HL-60/S4 treated with retinoic acid at 250 ng/mL for 4 days and 3 days (cell line): Measurements from ENCODE around the gene SOX21.

Experiments
- in situ Hi-C: fragments of 300-500 bp; cut with MboI; formaldehyde crosslinking; loops from 2 replicates; pipeline ENCODE4 v1.7.0; 2022; ENCODE audit warnings: low sequenced_read_pairs

The SOX21 gene

DNA sequence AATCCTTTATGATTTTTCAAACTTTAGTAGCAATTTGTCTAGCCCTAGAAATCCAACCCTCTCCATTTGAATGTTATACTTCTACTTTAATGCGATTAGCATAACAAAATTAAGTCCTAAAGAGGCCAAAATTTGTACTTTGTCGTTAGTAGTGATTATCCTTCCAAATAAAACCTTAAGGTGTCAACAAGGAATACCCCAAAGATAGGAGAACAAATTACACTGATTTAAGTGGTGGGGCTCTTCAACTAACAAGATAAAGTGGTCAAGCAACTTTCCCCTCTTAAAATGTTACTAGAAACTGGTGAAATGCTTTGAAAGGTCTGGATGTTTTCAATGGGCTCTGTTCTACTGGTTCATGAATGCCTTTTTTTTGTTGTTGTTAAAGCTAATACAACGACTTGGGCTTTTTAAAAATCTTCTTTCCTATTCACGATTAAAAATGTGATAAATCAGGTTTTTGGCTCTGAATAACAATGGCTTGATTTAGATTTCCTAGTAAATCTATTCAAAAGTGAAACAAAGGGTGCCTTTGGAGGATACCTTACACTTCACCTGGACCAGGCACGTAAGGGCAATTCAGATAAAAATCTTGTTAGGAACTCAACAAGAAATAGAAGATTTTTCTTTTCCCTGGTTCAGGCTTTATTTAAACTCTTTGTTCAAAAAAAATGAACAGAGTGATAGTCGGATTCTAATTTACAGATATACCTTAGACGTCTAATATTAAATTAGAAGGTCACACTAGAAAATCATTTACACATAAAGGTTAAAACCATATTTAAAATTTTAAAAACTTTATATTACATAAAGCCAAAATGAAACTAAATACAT, 3.1 kb downstream of the SOX21 start:
- in situ Hi-C loops: no loop called here

DNA sequence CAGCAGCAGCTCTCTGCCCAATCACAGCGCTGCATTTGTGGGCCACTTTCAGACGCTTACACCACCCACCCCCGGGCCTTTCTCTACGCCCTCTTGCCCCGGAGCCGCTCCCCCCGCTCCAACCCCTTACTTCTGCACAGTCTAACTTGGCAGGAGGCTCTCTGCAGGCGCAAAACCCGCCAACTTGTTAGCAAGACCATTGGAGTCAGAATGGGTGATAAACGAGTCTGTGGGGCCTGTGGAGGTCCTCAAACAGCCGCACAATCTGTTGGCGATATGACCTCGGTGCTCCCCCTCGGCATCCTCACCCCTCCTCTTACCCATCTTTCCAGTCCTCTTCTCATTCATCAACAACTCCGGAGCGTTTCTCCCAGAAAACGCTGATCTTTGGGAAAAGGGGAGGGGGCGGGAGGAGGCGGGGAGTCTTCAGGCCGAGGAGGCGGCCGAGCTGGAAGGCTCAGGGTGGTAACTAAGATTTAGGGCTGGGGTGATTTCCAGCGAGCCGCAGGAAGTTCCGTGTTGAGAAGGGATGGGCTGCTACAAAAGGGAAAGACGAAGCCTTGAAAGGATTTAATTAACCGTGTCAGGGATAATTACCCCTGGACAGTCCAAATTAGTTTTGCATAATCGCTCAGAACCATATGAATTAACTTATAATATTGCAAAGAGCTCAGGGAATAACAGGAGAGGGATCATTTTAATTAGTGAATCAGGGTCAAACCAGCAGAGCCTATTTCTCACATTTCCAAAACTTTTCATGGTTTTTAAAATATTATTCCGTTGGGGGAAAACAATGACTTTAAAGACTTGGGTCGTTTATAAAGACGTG, 4.1 kb downstream of the SOX21 start:
- in situ Hi-C loops: no loop called here

DNA sequence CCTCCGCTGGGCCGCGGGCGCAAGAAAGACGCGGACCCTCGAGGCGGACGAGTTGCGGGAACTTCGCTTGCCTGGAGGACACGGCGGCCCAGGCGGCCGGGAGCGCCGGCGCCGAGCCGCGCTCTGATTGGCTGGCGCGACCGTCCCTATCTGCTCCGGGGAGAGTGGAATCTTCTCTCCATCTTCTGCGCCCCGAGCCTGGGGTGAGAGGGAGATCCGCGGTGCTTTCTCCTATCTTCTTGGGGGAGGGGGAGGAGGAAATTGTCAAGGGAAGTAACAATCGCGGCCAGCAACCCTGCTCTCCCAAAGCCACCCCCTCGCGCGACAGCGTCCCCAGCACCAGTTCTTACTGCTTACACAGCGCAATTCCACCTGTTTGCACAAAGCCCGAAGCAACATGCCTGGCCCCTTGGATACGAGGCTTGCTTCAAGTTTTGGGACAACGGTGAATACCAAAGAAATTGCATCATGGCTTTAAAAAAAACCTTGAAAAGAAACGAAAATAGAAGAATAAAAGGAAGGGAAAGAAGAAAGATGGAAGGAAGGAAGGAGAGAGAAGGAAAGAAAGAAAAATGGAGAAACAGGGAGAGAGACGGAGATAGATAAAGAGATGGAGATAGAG, 4.8 kb downstream of the SOX21 start:
- in situ Hi-C loops: no loop called here

DNA sequence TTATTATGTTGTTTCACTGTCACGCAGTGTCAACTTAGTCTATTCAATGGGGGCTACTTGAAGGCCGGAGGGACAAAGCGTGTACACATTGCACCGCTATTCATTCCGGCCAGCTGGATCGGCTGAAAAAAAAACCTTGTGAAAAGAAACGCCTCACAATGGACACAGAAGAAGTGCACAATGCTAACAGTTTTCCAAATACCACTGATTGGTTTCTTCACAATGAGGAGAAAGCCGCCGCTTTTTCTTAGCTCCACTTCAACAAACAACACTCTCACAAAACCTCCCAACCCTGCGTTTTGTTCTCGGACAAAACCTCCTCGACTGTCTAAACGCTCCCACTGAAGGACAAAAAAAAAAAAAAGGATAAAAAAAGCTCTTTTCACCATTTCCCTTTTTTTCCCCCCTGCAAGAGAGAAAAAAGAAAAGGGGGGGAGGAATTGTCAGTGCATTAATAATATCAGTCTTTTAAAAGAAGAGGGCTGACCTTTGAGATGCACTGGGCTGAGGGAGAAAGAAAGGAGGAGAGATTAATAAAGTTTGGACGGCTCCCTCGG, 5.4 kb downstream of the SOX21 start:
- in situ Hi-C loops: no loop called here

DNA sequence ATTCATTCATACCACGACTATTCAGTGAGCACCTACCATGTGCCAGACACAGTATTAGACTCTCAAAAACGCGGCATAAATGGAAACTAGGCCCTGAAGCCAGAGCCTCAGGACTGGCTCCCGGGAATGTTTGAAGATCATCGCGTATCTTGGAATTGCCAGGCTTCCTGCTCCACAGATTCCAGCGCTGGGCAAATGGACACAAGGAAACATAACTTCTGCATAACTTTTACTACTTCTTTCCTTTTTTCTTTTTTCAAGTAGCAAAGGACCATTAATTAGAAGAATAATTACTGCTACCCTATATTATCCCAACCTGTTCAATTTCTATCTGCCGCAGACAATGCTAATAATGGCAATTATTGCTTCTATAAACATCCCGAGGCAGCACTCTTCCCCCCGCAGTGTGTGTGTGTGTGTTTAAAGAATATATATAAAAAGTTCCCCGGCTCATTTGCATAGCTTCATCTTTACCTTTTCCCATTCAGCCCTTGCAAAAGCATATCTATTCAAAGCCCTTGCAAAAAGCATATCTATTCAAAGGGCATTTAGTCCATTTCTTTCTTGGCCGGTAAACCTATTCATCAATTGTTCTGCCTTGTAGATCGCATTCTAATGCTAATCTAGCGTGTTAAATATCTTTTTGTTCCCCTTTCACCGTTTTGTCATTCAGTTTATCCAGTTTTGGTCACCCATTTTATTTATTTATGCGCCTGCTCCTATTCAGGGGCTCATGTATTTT, 6.1 kb downstream of the SOX21 start:
- in situ Hi-C loops: no loop called here

DNA sequence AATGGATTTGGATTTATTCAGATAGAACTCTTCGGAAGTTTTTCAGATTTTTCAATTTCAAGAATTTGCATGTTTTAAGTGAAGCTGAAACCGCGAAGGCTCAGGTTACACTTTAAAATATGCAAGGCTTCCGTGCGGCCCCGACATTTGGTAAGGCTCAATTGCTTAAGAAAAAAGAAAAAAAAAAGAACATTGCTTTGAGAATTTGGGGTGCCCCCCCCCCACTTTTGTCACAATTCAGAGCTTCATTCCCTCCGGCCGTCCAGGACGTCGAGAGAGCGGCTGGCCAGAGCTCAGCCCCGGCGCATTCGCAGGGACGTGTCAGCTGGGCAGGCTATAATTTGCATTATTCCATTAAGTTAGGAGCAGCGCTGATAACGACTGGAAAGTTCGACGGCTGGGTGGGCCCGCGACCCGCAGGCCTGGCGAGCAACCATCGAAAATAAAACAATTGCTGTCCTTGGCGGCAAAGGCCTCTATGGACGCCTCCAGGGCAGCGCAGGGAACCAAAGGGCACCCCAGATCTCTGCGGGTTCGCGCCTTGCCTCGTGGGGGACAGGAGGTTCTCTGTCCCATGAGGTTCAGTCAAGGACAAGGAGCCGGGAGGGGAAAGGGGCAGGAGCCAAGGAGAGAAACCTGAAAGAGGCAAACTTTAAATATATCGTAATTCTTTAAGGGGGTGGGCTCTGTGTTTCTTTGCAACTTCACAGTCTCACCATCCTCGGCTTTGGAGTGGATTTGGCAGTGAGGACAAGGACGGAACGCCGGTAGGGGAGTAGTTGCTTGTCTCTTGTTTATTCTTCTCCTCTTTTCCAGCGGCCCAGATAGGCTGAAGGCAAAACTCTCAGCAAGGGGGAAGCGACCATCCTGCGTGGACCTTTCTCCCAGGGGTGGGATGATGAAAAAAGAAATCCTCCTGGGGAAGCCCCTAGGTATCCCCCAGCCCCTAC, 7.0 kb downstream of the SOX21 start:
- in situ Hi-C loops: no loop called here

DNA sequence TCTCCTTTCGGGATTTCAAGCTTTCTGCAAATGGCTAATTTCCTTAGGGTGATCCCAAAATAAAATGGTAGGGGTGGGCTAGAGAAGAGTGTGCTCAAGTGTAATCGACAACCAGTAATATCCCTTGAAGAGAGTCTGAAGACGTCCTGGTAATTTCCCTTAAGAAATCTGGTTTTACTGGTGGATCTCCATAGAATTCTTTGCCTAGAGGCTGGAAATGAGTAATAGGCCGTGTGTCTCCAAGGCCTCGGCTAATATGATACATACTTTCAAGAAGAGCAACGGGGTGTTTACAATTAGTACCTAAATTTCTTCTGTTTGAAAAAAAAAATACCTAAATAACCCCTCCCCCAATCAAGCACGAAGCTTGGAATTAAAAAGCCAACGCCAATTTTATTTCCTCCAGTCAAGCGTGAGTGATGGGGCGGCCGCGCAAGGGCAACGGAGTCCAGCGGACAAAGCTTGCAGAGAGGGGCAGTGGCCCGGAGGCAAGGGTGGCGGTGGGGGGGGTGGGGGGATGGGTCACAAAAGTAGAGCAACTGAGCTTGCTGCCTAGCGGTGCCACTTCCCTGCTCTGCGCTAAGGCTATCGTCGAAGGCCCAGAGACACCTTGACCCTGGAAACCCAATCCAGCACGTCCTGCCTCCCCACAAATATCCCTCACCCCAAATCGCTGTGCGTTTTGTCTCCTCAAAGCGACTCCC, 7.8 kb downstream of the SOX21 start:
- in situ Hi-C loops: no loop called here

DNA sequence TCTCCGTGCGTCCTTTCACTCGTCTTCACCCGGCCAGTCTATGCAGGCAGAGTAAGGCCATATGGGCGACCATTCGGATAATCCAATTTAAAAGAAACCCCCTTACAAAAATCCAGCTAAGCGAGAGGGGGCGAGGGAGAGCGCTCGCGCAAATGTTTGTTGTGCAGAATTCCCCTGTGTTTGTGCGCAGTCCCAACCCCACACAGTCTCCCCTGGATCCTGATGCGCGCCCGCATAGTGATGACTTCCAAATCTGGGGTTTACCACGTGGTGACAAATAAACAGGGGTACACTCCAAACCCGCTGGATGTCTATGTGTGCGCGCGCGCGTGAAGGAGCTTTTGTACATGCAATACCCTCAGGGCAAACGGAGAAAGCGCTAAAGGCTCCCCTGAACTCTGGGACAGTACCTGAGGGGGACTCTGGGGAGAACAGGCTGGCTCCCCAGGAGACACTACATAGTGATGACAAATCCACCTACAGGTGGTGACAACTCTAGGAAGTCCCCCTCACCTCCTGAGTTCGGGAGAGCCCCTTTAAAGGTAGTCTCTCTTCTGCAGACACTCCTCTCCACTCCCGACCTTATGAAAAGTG, 8.5 kb downstream of the SOX21 start:
- in situ Hi-C loops: no loop called here

DNA sequence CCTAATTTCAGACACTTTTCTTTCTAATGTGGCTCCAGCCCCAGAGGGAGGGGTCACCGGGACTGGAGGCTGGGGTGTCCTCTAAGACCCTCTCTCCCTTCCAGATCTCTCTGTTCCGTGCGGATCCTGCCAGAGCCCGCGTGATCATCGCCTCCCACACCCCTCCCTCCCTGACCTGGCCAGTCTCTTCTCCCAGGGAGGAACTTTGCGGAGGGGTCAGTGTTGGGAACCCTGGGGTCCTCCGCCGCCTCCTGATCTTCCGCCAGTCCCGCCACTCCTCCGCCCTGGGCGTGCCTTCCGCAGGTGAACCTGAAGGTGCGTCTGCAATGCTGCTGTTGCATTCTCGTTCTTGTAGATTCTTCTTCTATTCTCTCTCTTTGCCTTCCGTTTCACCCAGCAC, 9.1 kb downstream of the SOX21 start:
- in situ Hi-C loops: no loop called here

DNA sequence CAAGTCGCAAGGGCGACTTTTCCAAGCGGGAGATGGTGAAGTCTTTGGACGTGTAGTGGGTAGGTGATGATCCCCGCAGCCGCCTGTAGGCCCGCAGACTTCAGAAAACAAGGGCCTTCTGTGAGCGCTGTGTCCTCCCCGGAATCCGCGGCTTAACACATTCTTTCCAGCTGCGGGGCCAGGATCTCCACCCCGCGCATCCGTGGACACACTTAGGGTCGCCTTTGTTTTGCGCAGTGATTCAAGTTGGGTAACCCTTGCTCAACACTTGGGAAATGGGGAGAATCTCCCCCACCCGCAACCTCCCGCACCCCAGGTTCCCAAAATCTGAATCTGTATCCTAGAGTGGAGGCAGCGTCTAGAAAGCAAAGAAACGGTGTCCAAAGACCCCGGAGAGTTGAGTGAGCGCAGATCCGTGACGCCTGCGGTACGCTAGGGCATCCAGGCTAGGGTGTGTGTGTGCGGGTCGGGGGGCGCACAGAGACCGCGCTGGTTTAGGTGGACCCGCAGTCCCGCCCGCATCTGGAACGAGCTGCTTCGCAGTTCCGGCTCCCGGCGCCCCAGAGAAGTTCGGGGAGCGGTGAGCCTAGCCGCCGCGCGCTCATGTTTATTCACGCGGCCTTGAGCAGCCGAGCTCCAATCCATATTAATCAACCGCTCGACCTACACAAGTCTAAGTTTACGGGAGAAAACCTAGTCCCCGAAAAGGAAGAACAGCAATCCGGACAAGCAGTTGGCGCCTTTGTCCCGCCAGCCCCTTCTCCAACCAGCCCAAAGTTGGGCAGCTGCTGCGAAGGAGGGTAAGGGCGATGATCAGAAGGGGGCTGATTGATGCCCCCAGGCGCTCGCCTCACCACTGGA, 9.9 kb downstream of the SOX21 start:
- in situ Hi-C loops: no loop called here

DNA sequence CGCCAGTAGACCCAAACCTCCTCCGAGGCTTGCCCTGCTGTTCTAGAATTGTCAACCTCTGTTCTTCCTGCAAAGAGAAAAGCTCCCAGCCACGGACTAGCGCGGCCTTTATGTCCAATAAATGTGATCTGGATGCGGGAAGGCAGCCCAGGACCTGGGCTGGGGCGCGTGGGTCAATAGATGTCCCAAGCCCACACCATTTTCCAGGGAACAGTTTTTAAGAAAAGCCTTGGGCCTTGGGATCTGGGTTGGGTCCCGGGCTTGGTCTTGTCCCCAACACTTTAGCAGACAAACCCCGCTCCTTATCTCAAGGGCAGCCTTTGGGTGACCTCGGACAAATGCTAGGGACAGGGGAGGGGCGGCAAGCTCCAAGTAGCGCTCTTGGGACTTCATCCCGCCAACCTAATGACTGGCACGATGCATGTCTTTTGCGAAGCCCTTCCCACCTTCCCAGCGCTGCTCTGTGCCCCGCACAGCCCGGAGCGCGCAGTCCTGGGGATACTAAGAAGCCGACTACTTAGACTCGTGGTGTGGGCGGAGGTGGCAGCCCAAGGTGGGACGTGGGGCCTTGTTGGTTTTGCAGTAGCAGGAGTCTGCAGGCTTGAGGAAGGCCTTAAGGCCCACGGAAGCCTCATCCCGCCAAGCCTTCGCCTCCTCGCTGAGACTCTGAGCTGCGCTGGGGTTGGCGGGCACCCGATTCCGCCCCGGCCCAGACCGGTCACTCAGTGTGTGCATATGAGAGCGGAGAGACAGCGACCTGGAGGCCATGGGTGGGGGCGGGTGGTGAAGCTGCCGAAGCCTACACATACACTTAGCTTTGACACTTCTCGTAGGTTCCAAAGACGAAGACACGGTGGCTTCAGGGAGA, 10.8 kb downstream of the SOX21 start:
- in situ Hi-C loops: no loop called here

DNA sequence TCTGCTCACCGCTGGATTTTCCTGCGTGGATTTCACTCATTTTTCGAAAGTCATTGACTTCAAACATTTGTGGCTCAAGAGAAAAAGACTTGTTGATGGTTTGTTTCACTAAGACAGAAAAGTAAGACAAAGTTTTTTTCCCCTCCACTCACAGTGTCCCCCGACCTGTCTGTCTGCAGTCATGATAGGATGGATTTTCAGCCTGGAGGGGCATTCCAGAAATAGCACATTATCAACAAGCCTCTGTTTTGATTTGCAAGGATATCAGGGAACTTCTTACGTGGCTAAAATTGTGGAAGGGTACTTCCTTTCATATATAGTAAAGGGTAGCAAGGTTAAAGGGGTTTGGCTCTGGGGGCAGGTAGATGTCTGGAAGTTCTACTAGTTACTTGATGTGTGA, 11.8 kb downstream of the SOX21 start:
- in situ Hi-C loops: no loop called here

DNA sequence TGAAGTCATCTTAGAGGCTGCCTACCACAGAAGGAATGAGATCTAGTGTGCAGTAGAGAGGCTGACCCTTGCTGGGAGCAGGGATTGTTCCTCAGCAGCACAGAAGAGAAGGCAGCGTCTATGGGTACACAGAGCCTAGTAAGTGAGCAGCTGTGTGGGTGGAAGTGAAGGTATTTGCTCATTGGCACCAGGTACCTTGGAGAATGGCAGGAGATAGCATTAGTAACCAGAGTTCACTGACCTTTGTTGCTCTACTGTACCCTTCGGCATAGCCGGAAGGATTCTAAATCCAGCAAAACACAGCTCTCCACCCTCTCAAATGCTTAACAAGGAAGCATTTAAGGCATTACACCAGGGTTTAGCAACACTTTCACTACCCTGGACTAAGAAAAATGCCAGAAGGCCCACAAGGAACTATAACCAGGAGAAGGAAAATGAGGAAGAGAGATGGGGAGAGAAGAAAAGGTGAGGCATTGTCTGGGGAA, 12.3 kb downstream of the SOX21 start:
- in situ Hi-C loops: no loop called here

DNA sequence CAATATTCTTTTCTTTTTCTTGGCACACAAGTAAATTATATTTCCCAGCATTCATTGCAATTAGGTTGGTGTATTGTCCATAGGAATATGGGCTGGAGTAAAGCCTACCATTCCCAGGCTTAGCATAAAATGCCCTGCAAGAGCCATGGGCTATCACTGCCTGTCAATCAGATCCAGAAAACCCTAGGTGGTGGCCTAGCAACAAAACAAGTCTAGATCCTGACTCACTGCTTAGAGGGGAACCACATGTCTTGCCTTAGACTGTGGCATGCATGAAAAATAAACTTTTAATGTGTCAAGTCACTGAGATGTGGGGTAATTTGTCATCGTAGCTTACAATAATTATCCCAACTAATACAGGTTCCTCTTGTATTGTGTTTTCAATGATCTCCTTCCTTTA, 16.2 kb downstream of the SOX21 start:
- in situ Hi-C loops: loop anchor here (25.0 kb wide), 1 partner anchor 716 kb away; no protein-coding TSS in a partner anchor

DNA sequence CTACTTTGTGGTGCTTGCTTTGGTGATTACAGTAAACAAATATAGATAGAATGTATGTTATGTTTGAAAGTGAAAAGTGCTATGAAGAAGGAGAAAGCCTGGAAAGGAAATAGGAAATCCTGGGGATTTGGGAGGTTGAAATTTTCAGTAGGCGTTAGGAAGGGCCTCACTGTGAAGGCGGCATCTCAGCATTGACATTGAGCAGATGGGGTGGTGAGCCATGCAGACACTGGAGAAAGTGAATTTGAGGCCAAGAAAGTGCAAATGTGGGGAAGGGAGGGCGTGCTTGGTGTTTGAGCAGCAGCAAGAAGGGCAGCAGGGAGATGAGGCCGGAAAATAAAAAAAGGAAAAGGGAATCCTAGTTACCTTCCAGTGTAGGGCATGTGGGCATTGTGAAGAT, 20.3 kb downstream of the SOX21 start:
- in situ Hi-C loops: loop anchor here (25.0 kb wide), 1 partner anchor 720 kb away; no protein-coding TSS in a partner anchor

DNA sequence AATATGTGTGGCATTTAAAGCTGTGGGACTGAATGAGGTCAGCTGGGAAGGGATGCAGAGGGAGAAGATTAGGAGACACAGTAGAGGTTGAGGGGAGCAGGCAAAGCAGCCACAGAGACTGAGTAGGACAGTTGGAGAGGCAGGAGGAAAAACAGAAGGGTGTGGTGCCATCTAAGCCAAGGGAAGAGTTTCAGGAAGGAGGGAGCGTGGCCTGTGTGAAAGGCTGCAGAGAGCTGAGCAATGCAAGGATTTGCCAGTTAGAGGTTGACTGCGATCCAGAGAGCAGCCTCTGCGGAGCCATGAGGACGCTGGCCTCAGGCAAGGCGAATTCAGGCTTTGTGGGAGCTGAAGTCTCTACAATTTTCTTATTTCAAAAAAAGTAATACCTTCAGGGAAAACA, 28.9 kb downstream of the SOX21 start:
- in situ Hi-C loops: loop anchor here (25.0 kb wide), 1 partner anchor 729 kb away; no protein-coding TSS in a partner anchor
